ENCODE measurements around the gene MEFV.

GRCh38 chr16:3274947-3275346 lies 18.5 kb upstream of the MEFV start:
- TF ChIP-seq YY1 (IDR thresholded peaks at IDR 0.05; ENCODE audit: insufficient read depth, insufficient read length) (no peak), SUZ12 (IDR thresholded peaks at IDR 0.05; ENCODE audit: extremely low read depth, insufficient read depth, insufficient read length) (no peak), ZNF274 (IDR thresholded peaks at IDR 0.05; ENCODE audit: low read depth, low read length) (no peak)
